Neuronal stem cell (in vitro differentiated cells): ENCODE results near the gene POM121C.
"Not testable (repeated sequence)": the region's sequence is repeated elsewhere in the genome, so short reads cannot be mapped to it uniquely, and the experiment has no call there.

Experiments
- DNase-seq: peaks from one replicate; pipeline ENCODE4 v3.0.0-alpha.2; 2013; ENCODE audit warnings: low spot score
- H2AFZ ChIP-seq: one replicate; pipeline ENCODE4 v1.6.1; 2013; ENCODE audit warnings: mild to moderate bottlenecking, low read length, inconsistent platforms
- H2AK5ac ChIP-seq: 2 replicates; pipeline ENCODE4 v1.6.1; 2013; ENCODE audit warnings: low read depth, mild to moderate bottlenecking, inconsistent platforms, low read length, moderate library complexity, mixed read lengths
- H2BK120ac ChIP-seq: 2 replicates; pipeline ENCODE4 v1.6.1; 2013; ENCODE audit warnings: low read depth, mild to moderate bottlenecking, inconsistent platforms, low read length, moderate library complexity, mixed read lengths
- H2BK12ac ChIP-seq: one replicate; pipeline ENCODE4 v1.6.1; 2013; ENCODE audit warnings: low read length, inconsistent platforms
- H2BK15ac ChIP-seq: 2 replicates; pipeline ENCODE4 v1.6.1; 2013; ENCODE audit warnings: mild to moderate bottlenecking, low read length, inconsistent platforms, mixed read lengths
- H2BK5ac ChIP-seq: one replicate; pipeline ENCODE4 v1.6.1; 2013; ENCODE audit warnings: inconsistent platforms, mild to moderate bottlenecking, low read length, moderate library complexity
- H3K14ac ChIP-seq: one replicate; pipeline ENCODE4 v1.6.1; 2013; ENCODE audit warnings: low read length, inconsistent platforms
- H3K18ac ChIP-seq: 2 replicates; pipeline ENCODE4 v1.6.1; 2013; ENCODE audit warnings: low read length, inconsistent platforms
- H3K23ac ChIP-seq: 2 replicates; pipeline ENCODE4 v1.6.1; 2013; ENCODE audit warnings: low read depth, mild to moderate bottlenecking, mixed read lengths, low read length, inconsistent platforms; ENCODE audit not compliant: poor library complexity
- H3K27ac ChIP-seq: replicated peaks from 3 replicates; pipeline ENCODE4 v1.5.1; 2013; ENCODE audit warnings: low read length, inconsistent platforms
- H3K27me3 ChIP-seq, 3 experiments: 2 replicates each; pipeline ENCODE4 v1.6.1; 2013; ENCODE audit warnings: low read length in 3 of 3, mild to moderate bottlenecking in 2 of 3, inconsistent platforms in 1 of 3, low read depth in 1 of 3, mixed read lengths in 1 of 3, moderate library complexity in 1 of 3; ENCODE audit not compliant: control insufficient read depth in 3 of 3, insufficient read depth in 3 of 3
- H3K36me3 ChIP-seq, 2 donors: replicated peaks in 1 of 2; 2 replicates each; pipeline ENCODE4 v1.6.1; 2013; ENCODE audit warnings: low read length in 2 of 2; ENCODE audit not compliant: control insufficient read depth in 2 of 2, insufficient read depth in 2 of 2
- H3K4ac ChIP-seq: 2 replicates; pipeline ENCODE4 v1.6.1; 2013; ENCODE audit warnings: inconsistent platforms, mild to moderate bottlenecking, low read length, moderate library complexity
- H3K4me1 ChIP-seq, 2 donors: 1 replicate in 1 of 2; 2 replicates in 1 of 2; pipeline ENCODE4 v1.6.1; 2013; ENCODE audit warnings: low read length in 2 of 2, low read depth in 1 of 2; ENCODE audit not compliant: control insufficient read depth in 2 of 2, insufficient read depth in 1 of 2
- H3K4me2 ChIP-seq: one replicate; pipeline ENCODE4 v1.6.1; 2013; ENCODE audit warnings: mild to moderate bottlenecking, low read length, inconsistent platforms; ENCODE audit not compliant: insufficient read depth, poor library complexity, severe bottlenecking
- H3K4me3 ChIP-seq, 2 donors: 2 replicates each; pipeline ENCODE4 v1.5.1; 2013; ENCODE audit warnings: low read length in 2 of 2, mild to moderate bottlenecking in 2 of 2, inconsistent platforms in 1 of 2, moderate library complexity in 1 of 2
- H3K79me1 ChIP-seq: one replicate; pipeline ENCODE4 v1.6.1; 2013; ENCODE audit warnings: low read depth, mild to moderate bottlenecking, inconsistent platforms, low read length, moderate library complexity
- H3K9ac ChIP-seq: one replicate; pipeline ENCODE4 v1.6.1; 2013; ENCODE audit warnings: mild to moderate bottlenecking, low read depth, low read length, inconsistent platforms; ENCODE audit not compliant: poor library complexity
- H3K9me3 ChIP-seq, 2 donors: replicated peaks in 1 of 2; 2 replicates each; pipeline versions ENCODE3 to v1.6.1; 2013; ENCODE audit warnings: low read length in 2 of 2, mild to moderate bottlenecking in 2 of 2, inconsistent platforms in 1 of 2, low read depth in 1 of 2, mixed read lengths in 1 of 2, moderate library complexity in 1 of 2; ENCODE audit not compliant: control insufficient read depth in 2 of 2, insufficient read depth in 1 of 2
- H4K8ac ChIP-seq: one replicate; pipeline ENCODE4 v1.6.1; 2013; ENCODE audit warnings: low read depth, mild to moderate bottlenecking, inconsistent platforms, low read length, moderate library complexity
- H4K91ac ChIP-seq: one replicate; pipeline ENCODE4 v1.6.1; 2013; ENCODE audit warnings: low read length, low read depth, mild to moderate bottlenecking, inconsistent platforms; ENCODE audit not compliant: poor library complexity
- WGBS, 2 donors: extraction: QIAGEN DNeasy Blood & Tissue Kit; methylation state at CpG; one replicate each; pipeline ENCODE4 v1.1.7; 2013; ENCODE audit warnings: missing lambda C conversion rate in 2 of 2, mixed read lengths in 1 of 2; ENCODE audit not compliant: insufficient read length in 2 of 2, insufficient replicate concordance in 1 of 2; ENCODE audit errors: extremely low coverage in 2 of 2; 5-methylcytosine and 5-hydroxymethylcytosine counted together

POM121C gene

DNA sequence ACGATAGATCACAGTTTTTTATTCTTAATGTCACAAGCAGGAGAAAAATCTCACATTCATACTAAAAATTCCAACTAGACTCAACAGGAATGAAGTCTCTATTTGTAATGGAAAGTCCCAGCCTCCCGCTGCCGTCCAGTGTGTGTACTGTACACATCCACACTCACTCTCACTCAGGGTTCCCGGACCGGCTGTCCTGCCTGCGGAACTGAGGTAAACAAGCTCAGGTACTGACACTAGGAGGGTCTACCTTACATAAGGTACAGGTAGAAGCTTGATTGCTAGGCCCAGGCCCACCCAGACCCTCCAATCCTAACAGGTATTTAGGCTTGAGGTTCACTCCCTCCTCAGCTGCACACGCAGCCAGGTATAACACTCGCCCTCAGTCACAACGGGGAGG lies 69.3 kb downstream of the POM121C start:
- H2BK15ac ChIP-seq, H3K9me3 ChIP-seq, H3K4ac ChIP-seq, H2BK120ac ChIP-seq, H3K27me3 ChIP-seq, H2AFZ ChIP-seq, H3K23ac ChIP-seq, H3K4me2 ChIP-seq, H3K27ac ChIP-seq, H2AK5ac ChIP-seq, H3K4me3 ChIP-seq, DNase-seq, H3K4me1 ChIP-seq, H3K18ac ChIP-seq, H2BK5ac ChIP-seq, H3K14ac ChIP-seq, H4K8ac ChIP-seq, H3K9ac ChIP-seq, H3K79me1 ChIP-seq, H2BK12ac ChIP-seq, H4K91ac ChIP-seq: not testable (repeated sequence)
- peaks cover 9 to 37% of the 10 kb centered on the region in 2 donors for H3K36me3 ChIP-seq
- no CpG with 5 or more reads among the region's 9 CpGs for WGBS, 2 donors

DNA sequence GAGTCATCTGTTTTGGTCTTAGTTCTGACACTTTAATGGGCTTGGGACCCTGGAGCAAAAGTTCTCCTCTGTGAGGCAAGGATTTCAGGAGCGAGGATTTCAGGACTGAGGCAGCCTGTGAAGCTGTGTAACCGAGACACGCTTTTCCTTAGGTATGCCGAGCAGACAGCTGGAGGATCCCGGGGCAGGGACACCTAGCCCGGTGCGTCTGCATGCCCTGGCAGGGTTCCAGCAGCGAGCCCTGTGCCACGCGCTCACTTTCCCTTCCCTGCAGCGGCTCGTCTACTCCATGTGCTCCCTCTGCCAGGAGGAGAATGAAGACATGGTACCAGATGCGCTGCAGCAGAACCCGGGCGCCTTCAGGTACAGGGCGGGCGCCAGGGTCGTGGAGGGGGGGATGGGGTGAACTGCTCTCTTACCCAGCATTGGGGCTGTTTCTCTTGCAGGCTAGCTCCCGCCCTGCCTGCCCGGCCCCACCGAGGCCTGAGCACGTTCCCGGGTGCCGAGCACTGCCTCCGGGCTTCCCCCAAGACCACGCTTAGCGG lies 70.2 kb downstream of the POM121C start:
- H3K27ac ChIP-seq, H3K4me2 ChIP-seq, H4K91ac ChIP-seq, H2AK5ac ChIP-seq, H3K9me3 ChIP-seq, H2AFZ ChIP-seq, H2BK120ac ChIP-seq, DNase-seq, H3K23ac ChIP-seq, H3K18ac ChIP-seq, H2BK12ac ChIP-seq, H4K8ac ChIP-seq, H3K4me3 ChIP-seq, H3K79me1 ChIP-seq, H3K27me3 ChIP-seq, H3K14ac ChIP-seq, H2BK5ac ChIP-seq, H3K4ac ChIP-seq, H2BK15ac ChIP-seq, H3K4me1 ChIP-seq, H3K9ac ChIP-seq: not testable (repeated sequence)
- peaks cover 4 to 31% of the 10 kb centered on the region in 2 donors for H3K36me3 ChIP-seq
- no CpG with 5 or more reads among the region's 27 CpGs for WGBS, 2 donors

DNA sequence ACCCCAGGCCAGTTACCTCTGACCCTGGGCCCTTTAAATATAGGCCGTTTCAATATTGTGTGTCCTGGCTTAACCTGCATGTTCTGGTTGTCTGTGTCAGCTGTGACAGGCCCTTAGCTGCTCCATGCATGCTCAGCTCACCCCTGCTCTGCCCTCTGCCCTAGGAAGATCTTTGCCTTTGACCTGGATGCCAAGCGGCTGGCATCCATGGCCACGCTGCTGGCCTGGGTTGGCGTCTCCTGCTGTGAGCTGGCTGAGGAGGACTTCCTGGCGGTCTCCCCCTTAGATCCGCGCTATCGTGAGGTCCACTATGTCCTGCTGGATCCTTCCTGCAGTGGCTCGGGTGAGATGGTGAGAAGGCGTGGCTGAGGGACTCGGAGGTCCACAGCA lies 70.7 kb downstream of the POM121C start:
- H3K27ac ChIP-seq, H2BK12ac ChIP-seq, H3K4ac ChIP-seq, H3K79me1 ChIP-seq, H2BK15ac ChIP-seq, H4K91ac ChIP-seq, H4K8ac ChIP-seq, H3K27me3 ChIP-seq, H2AK5ac ChIP-seq, H2BK5ac ChIP-seq, H3K4me3 ChIP-seq, DNase-seq, H3K9me3 ChIP-seq, H3K4me1 ChIP-seq, H3K23ac ChIP-seq, H3K9ac ChIP-seq, H3K14ac ChIP-seq, H3K18ac ChIP-seq, H2BK120ac ChIP-seq, H2AFZ ChIP-seq, H3K4me2 ChIP-seq: not testable (repeated sequence)
- WGBS, 2 donors, result no CpG with 5 or more reads among the region's 11 CpGs
- peaks cover 4 to 26% of the 10 kb centered on the region in 2 donors for H3K36me3 ChIP-seq

DNA sequence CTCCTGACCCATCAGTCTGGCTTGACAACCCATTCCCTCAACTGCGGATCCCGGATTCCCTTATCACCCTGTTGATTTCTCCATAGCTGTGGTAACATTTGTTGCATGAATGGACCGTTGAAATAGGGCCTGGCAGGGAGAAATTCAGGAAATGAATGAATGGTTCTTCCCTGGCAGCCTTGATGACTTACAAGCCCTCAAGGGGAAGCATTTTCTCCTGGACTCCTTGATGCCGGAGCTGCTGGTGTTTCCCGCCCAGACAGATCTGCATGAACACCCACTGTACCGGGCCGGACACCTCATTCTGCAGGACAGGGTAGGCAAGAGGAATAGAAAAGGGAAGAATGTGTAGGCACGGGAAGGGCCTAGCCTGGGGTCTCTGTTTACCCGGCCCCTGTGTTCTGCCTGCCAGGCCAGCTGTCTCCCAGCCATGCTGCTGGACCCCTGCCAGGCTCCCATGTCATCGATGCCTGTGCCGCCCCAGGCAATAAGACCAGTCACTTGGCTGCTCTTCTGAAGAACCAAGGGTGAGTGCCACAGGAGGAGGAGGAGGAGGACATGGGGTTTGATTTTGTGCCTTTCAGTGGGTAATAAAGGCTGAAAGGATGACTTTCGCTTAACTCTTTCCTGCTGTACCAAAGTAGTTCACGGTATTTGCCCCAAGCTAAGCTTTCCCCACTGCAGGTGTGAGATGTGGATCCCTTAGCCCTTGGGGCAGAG lies 71.2 kb downstream of the POM121C start:
- peaks cover 4 to 22% of the 10 kb centered on the region in 2 donors for H3K36me3 ChIP-seq

More for the DNA sequence above, 71.2 kb downstream of the POM121C start:
- no CpG with 5 or more reads among the region's 13 CpGs for WGBS, 2 donors
- not testable (repeated sequence) for H3K4me1 ChIP-seq, H3K23ac ChIP-seq, H3K27ac ChIP-seq, H3K14ac ChIP-seq, H2BK120ac ChIP-seq, H2AFZ ChIP-seq, H4K8ac ChIP-seq, H3K79me1 ChIP-seq, H3K4ac ChIP-seq, H3K27me3 ChIP-seq, H3K4me3 ChIP-seq, H2BK12ac ChIP-seq, H3K9ac ChIP-seq, DNase-seq, H2AK5ac ChIP-seq, H2BK15ac ChIP-seq, H2BK5ac ChIP-seq, H3K9me3 ChIP-seq, H3K4me2 ChIP-seq, H4K91ac ChIP-seq, H3K18ac ChIP-seq
